Measurements from ENCODE around the gene NDUFB2. TPM values are rescaled to one million over a fixed set of nuclear protein-coding genes. Genes with fewer than 3 reads are reported as not detected.
"Not testable (repeated sequence)": the region's sequence is repeated elsewhere in the genome, so short reads cannot be mapped to it uniquely, and the experiment has no call there.

Gene NDUFB2
- total and polyA plus RNA-seq, 4 experiments from 2014 or later, result 94.4 to 639 (median 254) TPM

GRCh38 chr7:140732416-140732815, 35.9 kb downstream of the NDUFB2 start:
- intact Hi-C loops (cut with micrococcal nuclease), result no loop called here
- H3K4me1 ChIP-seq (ENCODE audit: insufficient read depth, low read length), result no peaks in the 10 kb centered on the region
- H3K9me3 ChIP-seq (ENCODE audit: control insufficient read depth in 1 of 2, low read length in 2 of 2), result no peaks in the 10 kb centered on the region
- H3K27ac ChIP-seq (ENCODE audit: low read depth, low read length), result no peak overlapping the region
- H3K4me1 Mint-ChIP-seq, result no peaks in the 10 kb centered on the region
- H3K9me3 Mint-ChIP-seq, result no peaks in the 10 kb centered on the region
- H3K27me3 Mint-ChIP-seq, result no peaks in the 10 kb centered on the region
- no peak for DNase-seq
- no peak overlapping the region for H3K4me3 Mint-ChIP-seq
- CTCF ChIA-PET (ENCODE audit: partially characterized antibody), result no interaction called here
- POLR2A ChIA-PET (ENCODE audit: partially characterized antibody), result no interaction called here
- peaks cover 14 to 27% of the 10 kb centered on the region in 2 donors for H3K36me3 Mint-ChIP-seq
- H3K27me3 ChIP-seq (ENCODE audit: insufficient read depth, low read length), result no peaks in the 10 kb centered on the region
- H3K36me3 ChIP-seq (ENCODE audit: insufficient read depth, low read length), result no peaks in the 10 kb centered on the region
- H3K4me3 ChIP-seq (ENCODE audit: low read length in 2 of 2), result no peak overlapping the region
- peak overlapping the region in 1 of 7 donors; percentile 51 for H3K27ac Mint-ChIP-seq

GRCh38 chr7:140734096-140734495, 37.6 kb downstream of the NDUFB2 start:
- Mint-ChIP-seq H3K9me3 (no peaks in the 10 kb centered on the region), H3K27ac (no peak overlapping the region), H3K27me3 (no peaks in the 10 kb centered on the region), H3K4me3 (no peak overlapping the region), H3K36me3 (peaks cover 20 to 27% of the 10 kb centered on the region in 2 donors), H3K4me1 (no peaks in the 10 kb centered on the region)
- DNase-seq, result no peak
- Histone ChIP-seq H3K27ac (ENCODE audit: low read depth, low read length) (no peak overlapping the region), H3K4me3 (ENCODE audit: low read length in 2 of 2) (no peak overlapping the region), H3K9me3 (ENCODE audit: control insufficient read depth in 1 of 2, low read length in 2 of 2) (no peaks in the 10 kb centered on the region), H3K4me1 (ENCODE audit: insufficient read depth, low read length) (no peaks in the 10 kb centered on the region), H3K36me3 (ENCODE audit: insufficient read depth, low read length) (peaks cover 8% of the 10 kb centered on the region), H3K27me3 (ENCODE audit: insufficient read depth, low read length) (no peaks in the 10 kb centered on the region)
- POLR2A ChIA-PET (ENCODE audit: partially characterized antibody), result no interaction called here
- CTCF ChIA-PET (ENCODE audit: partially characterized antibody), result no interaction called here
- intact Hi-C loops (cut with micrococcal nuclease), result no loop called here

GRCh38 chr7:140734729-140735128, 38.2 kb downstream of the NDUFB2 start:
- no peaks in the 10 kb centered on the region for H3K4me1 Mint-ChIP-seq
- Histone ChIP-seq H3K4me3 (ENCODE audit: low read length in 2 of 2) (no peak overlapping the region), H3K27ac (ENCODE audit: low read depth, low read length) (no peak overlapping the region), H3K9me3 (ENCODE audit: control insufficient read depth in 1 of 2, low read length in 2 of 2) (no peaks in the 10 kb centered on the region), H3K27me3 (ENCODE audit: insufficient read depth, low read length) (no peaks in the 10 kb centered on the region), H3K4me1 (ENCODE audit: insufficient read depth, low read length) (no peaks in the 10 kb centered on the region), H3K36me3 (ENCODE audit: insufficient read depth, low read length) (peaks cover 11% of the 10 kb centered on the region)
- no peaks in the 10 kb centered on the region for H3K9me3 Mint-ChIP-seq
- H3K27ac Mint-ChIP-seq, result no peak overlapping the region
- no peak for DNase-seq
- CTCF ChIA-PET (ENCODE audit: partially characterized antibody), result no interaction called here
- H3K36me3 Mint-ChIP-seq, result peaks cover 23 to 29% of the 10 kb centered on the region in 2 donors
- POLR2A ChIA-PET (ENCODE audit: partially characterized antibody), result no interaction called here
- intact Hi-C loops (cut with micrococcal nuclease), result no loop called here
- no peak overlapping the region for H3K4me3 Mint-ChIP-seq
- no peaks in the 10 kb centered on the region for H3K27me3 Mint-ChIP-seq

GRCh38 chr7:140738280-140738679, 41.8 kb downstream of the NDUFB2 start:
- Mint-ChIP-seq H3K4me3 (no peak overlapping the region), H3K36me3 (peaks cover 33 to 37% of the 10 kb centered on the region in 2 donors), H3K27ac (no peak overlapping the region)

GRCh38 chr7:140743255-140743654, 46.7 kb downstream of the NDUFB2 start:
- H3K27me3 Mint-ChIP-seq; H3K4me1 ChIP-seq (ENCODE audit: insufficient read depth, low read length); H3K4me3 ChIP-seq (ENCODE audit: low read length in 2 of 2); H3K4me3 Mint-ChIP-seq; H3K9me3 Mint-ChIP-seq; H3K27me3 ChIP-seq (ENCODE audit: insufficient read depth, low read length); H3K9me3 ChIP-seq (ENCODE audit: control insufficient read depth in 1 of 2, low read length in 2 of 2); H3K27ac Mint-ChIP-seq; intact Hi-C loops (cut with micrococcal nuclease); H3K27ac ChIP-seq (ENCODE audit: low read depth, low read length); POLR2A ChIA-PET (ENCODE audit: partially characterized antibody); H3K4me1 Mint-ChIP-seq; DNase-seq: not testable (repeated sequence)
- peaks cover 34 to 43% of the 10 kb centered on the region in 2 donors for H3K36me3 Mint-ChIP-seq
- H3K36me3 ChIP-seq (ENCODE audit: insufficient read depth, low read length), result peaks cover 14% of the 10 kb centered on the region
- CTCF ChIA-PET (ENCODE audit: partially characterized antibody), result interaction anchor here (1.0 to 1.2 kb wide), 2 partner anchors 20 to 41 kb away, joined by 3 read pairs; no protein-coding TSS in a partner anchor

More at GRCh38 chr7:140738280-140738679, 41.8 kb downstream of the NDUFB2 start:
- no peaks in the 10 kb centered on the region for H3K4me1 ChIP-seq (ENCODE audit: insufficient read depth, low read length)
- no peaks in the 10 kb centered on the region for H3K27me3 Mint-ChIP-seq
- H3K9me3 Mint-ChIP-seq, result no peaks in the 10 kb centered on the region
- no peaks in the 10 kb centered on the region for H3K4me1 Mint-ChIP-seq
- no peaks in the 10 kb centered on the region for H3K27me3 ChIP-seq (ENCODE audit: insufficient read depth, low read length)
- ChIA-PET POLR2A (ENCODE audit: partially characterized antibody) (no interaction called here), CTCF (ENCODE audit: partially characterized antibody) (no interaction called here)
- peaks cover 14% of the 10 kb centered on the region for H3K36me3 ChIP-seq (ENCODE audit: insufficient read depth, low read length)
- no peak overlapping the region for H3K27ac ChIP-seq (ENCODE audit: low read depth, low read length)
- intact Hi-C loops (cut with micrococcal nuclease), result no loop called here
- no peak overlapping the region for H3K4me3 ChIP-seq (ENCODE audit: low read length in 2 of 2)
- H3K9me3 ChIP-seq (ENCODE audit: control insufficient read depth in 1 of 2, low read length in 2 of 2), result no peaks in the 10 kb centered on the region
- no peak for DNase-seq

GRCh38 chr7:140744005-140744404, 47.5 kb downstream of the NDUFB2 start:
- Histone ChIP-seq H3K36me3 (ENCODE audit: insufficient read depth, low read length) (peaks cover 8% of the 10 kb centered on the region), H3K4me3 (ENCODE audit: low read length in 2 of 2) (no peak overlapping the region), H3K27ac (ENCODE audit: low read depth, low read length) (no peak overlapping the region), H3K4me1 (ENCODE audit: insufficient read depth, low read length) (no peaks in the 10 kb centered on the region), H3K27me3 (ENCODE audit: insufficient read depth, low read length) (no peaks in the 10 kb centered on the region), H3K9me3 (ENCODE audit: control insufficient read depth in 1 of 2, low read length in 2 of 2) (no peaks in the 10 kb centered on the region)
- DNase-seq, result no peak
- no peaks in the 10 kb centered on the region for H3K27me3 Mint-ChIP-seq
- H3K9me3 Mint-ChIP-seq, result peaks cover 0 to 2% (median 0%) of the 10 kb centered on the region in 8 donors
- H3K4me1 Mint-ChIP-seq, result peaks cover 0 to 2% (median under 1%) of the 10 kb centered on the region in 4 donors
- ChIA-PET POLR2A (ENCODE audit: partially characterized antibody) (no interaction called here), CTCF (ENCODE audit: partially characterized antibody) (interaction anchor here (1.0 to 1.2 kb wide), 3 partner anchors 20 to 67 kb away, joined by 3 read pairs; no protein-coding TSS in a partner anchor)
- H3K27ac Mint-ChIP-seq, result no peak overlapping the region
- peaks cover 34 to 43% of the 10 kb centered on the region in 2 donors for H3K36me3 Mint-ChIP-seq
- intact Hi-C loops (cut with micrococcal nuclease), result no loop called here
- H3K4me3 Mint-ChIP-seq, result no peak overlapping the region

- Mint-ChIP-seq H3K27ac (peak overlapping the region in 1 of 7 donors; percentile 3), H3K27me3 (no peaks in the 10 kb centered on the region), H3K36me3 (peaks cover 33 to 43% of the 10 kb centered on the region in 2 donors), H3K4me1 (peaks cover 0 to 2% (median under 1%) of the 10 kb centered on the region in 4 donors), H3K9me3 (peaks cover 0 to 2% (median 0%) of the 10 kb centered on the region in 8 donors), H3K4me3 (no peak overlapping the region)
- ChIA-PET POLR2A (ENCODE audit: partially characterized antibody) (no interaction called here), CTCF (ENCODE audit: partially characterized antibody) (interaction anchor here (1.2 kb wide), 1 partner anchor 66 kb away, joined by 3 read pairs; no protein-coding TSS in a partner anchor)
- no peaks in the 10 kb centered on the region for H3K9me3 ChIP-seq (ENCODE audit: control insufficient read depth in 1 of 2, low read length in 2 of 2)
- H3K4me1 ChIP-seq (ENCODE audit: insufficient read depth, low read length), result no peaks in the 10 kb centered on the region
- H3K36me3 ChIP-seq (ENCODE audit: insufficient read depth, low read length), result no peaks in the 10 kb centered on the region
- H3K27ac ChIP-seq (ENCODE audit: low read depth, low read length), result no peak overlapping the region
- H3K27me3 ChIP-seq (ENCODE audit: insufficient read depth, low read length), result no peaks in the 10 kb centered on the region
- no peak overlapping the region for H3K4me3 ChIP-seq (ENCODE audit: low read length in 2 of 2)
- DNase-seq, result no peak
- intact Hi-C loops (cut with micrococcal nuclease), result no loop called here
Observed at GRCh38 chr7:140745266-140746058, 49.0 kb downstream of the NDUFB2 start.
